ENCODE results near the gene RFC5.
"Not testable (repeated sequence)": the region's sequence is repeated elsewhere in the genome, so short reads cannot be mapped to it uniquely, and the experiment has no call there.

RFC5 gene

GRCh38 chr12:118017926-118018325 is 1.4 kb downstream of the RFC5 start:
- Histone ChIP-seq H3K36me3 (ENCODE audit: insufficient read depth, low read depth, low read length) (peaks cover 49% of the 10 kb centered on the region), H3K9me3 (ENCODE audit: insufficient read depth, low read depth, low read length) (no peaks in the 10 kb centered on the region), H3K27ac (ENCODE audit: low read length) (no peak overlapping the region), H3K4me1 (ENCODE audit: insufficient read depth, low read length) (no peaks in the 10 kb centered on the region; the same call in 1 of the 2 replicates), H3K27me3 (ENCODE audit: insufficient read depth, low read length) (no peaks in the 10 kb centered on the region), H3K4me3 (ENCODE audit: low read length) (peak overlapping the region; percentile 83), H3K9ac (ENCODE audit: low read depth, low read length) (peak overlapping the region; percentile 79; the same call in 1 of the 2 replicates)

GRCh38 chr12:118020036-118020435 is 3.5 kb downstream of the RFC5 start:
- Histone ChIP-seq H3K4me1 (ENCODE audit: insufficient read depth, low read length) (no peaks in the 10 kb centered on the region; the same call in 1 of the 2 replicates), H3K9ac (ENCODE audit: low read depth, low read length) (no peak overlapping the region), H3K27me3 (ENCODE audit: insufficient read depth, low read length) (no peaks in the 10 kb centered on the region), H3K27ac (ENCODE audit: low read length) (no peak overlapping the region), H3K9me3 (ENCODE audit: insufficient read depth, low read depth, low read length) (no peaks in the 10 kb centered on the region), H3K4me3 (ENCODE audit: low read length) (no peak overlapping the region), H3K36me3 (ENCODE audit: insufficient read depth, low read depth, low read length) (peaks cover 63% of the 10 kb centered on the region)

- peaks cover 85% of the 10 kb centered on the region for H3K36me3 ChIP-seq (ENCODE audit: insufficient read depth, low read depth, low read length)
- H3K4me1 ChIP-seq (ENCODE audit: insufficient read depth, low read length); H3K27ac ChIP-seq (ENCODE audit: low read length); H3K9ac ChIP-seq (ENCODE audit: low read depth, low read length); H3K27me3 ChIP-seq (ENCODE audit: insufficient read depth, low read length); H3K9me3 ChIP-seq (ENCODE audit: insufficient read depth, low read depth, low read length); H3K4me3 ChIP-seq (ENCODE audit: low read length): not testable (repeated sequence)
These were observed 5.7 kb downstream of the RFC5 start for GRCh38 chr12:118022097-118022727.

GRCh38 chr12:118022728-118023109 is 6.2 kb downstream of the RFC5 start:
- no peaks in the 10 kb centered on the region for H3K4me1 ChIP-seq (ENCODE audit: insufficient read depth, low read length)
- no peak overlapping the region for H3K27ac ChIP-seq (ENCODE audit: low read length)
- H3K9me3 ChIP-seq (ENCODE audit: insufficient read depth, low read depth, low read length) = no peaks in the 10 kb centered on the region
- H3K27me3 ChIP-seq (ENCODE audit: insufficient read depth, low read length) = no peaks in the 10 kb centered on the region
- H3K36me3 ChIP-seq (ENCODE audit: insufficient read depth, low read depth, low read length) = peaks cover 90% of the 10 kb centered on the region
- H3K4me3 ChIP-seq (ENCODE audit: low read length) = no peak overlapping the region
- no peak overlapping the region for H3K9ac ChIP-seq (ENCODE audit: low read depth, low read length)

DNA sequence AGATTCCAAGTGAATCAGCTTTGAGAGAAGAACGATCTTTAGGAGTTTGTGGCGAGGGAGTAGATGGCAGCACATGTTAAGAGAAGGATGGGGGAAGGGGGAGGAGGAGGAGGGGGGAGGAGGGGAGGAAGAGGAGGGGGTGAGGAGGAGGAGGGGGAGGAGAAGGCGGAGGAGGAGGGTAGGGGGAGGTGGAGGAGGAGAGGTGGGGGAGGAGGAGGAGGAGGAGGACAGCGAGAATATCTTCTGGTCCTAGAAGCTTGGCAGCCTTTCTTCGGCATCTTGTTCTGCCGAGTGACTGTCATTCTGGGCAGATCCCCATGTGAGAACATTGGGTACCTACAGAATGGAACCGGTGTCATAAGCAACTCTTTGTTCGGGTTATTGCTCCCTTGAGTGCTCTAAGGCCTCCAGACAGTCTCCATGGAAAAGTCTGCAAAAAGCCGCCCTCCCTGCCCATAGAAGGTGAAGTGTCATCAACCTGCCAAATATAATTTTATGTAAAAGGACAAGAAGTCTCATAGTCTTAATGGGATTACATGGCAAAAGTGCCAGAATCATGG is 6.9 kb downstream of the RFC5 start:
- Histone ChIP-seq H3K27ac (ENCODE audit: low read length) (no peak overlapping the region), H3K4me3 (ENCODE audit: low read length) (no peak overlapping the region), H3K27me3 (ENCODE audit: insufficient read depth, low read length) (no peaks in the 10 kb centered on the region), H3K4me1 (ENCODE audit: insufficient read depth, low read length) (no peaks in the 10 kb centered on the region), H3K9ac (ENCODE audit: low read depth, low read length) (no peak overlapping the region), H3K36me3 (ENCODE audit: insufficient read depth, low read depth, low read length) (peaks cover 91% of the 10 kb centered on the region), H3K9me3 (ENCODE audit: insufficient read depth, low read depth, low read length) (no peaks in the 10 kb centered on the region)

GRCh38 chr12:118025168-118025567 is 8.7 kb downstream of the RFC5 start:
- peaks cover 93% of the 10 kb centered on the region for H3K36me3 ChIP-seq (ENCODE audit: insufficient read depth, low read depth, low read length)
- no peaks in the 10 kb centered on the region for H3K27me3 ChIP-seq (ENCODE audit: insufficient read depth, low read length)

DNA sequence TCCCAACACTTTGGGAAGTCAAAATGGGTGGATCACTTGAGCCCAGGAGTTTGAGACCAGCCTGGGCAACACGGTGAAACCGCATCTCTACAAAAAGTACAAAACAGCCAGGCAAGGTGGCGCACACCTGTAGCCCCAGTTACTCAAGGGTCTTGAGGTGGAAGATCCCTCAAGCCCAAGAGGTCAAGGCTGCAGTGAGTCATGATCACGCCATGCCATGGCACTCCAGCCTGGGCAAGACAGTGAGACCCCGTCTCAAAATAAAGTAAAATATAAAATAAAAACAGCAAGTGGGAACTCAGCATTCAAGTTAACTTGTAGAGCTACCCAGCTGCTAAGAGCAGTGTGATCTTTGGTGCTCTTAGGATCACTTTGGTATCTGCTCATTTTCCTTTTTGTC is 12.7 kb downstream of the RFC5 start:
- H3K36me3 ChIP-seq (ENCODE audit: insufficient read depth, low read depth, low read length) = peaks cover 99% of the 10 kb centered on the region
- H3K9me3 ChIP-seq (ENCODE audit: insufficient read depth, low read depth, low read length) = no peaks in the 10 kb centered on the region
- no peak overlapping the region for H3K4me3 ChIP-seq (ENCODE audit: low read length)
- H3K27ac ChIP-seq (ENCODE audit: low read length) = no peak overlapping the region
- H3K4me1 ChIP-seq (ENCODE audit: insufficient read depth, low read length) = no peaks in the 10 kb centered on the region; the same call in 1 of the 2 replicates
- H3K9ac ChIP-seq (ENCODE audit: low read depth, low read length) = no peak overlapping the region
- H3K27me3 ChIP-seq (ENCODE audit: insufficient read depth, low read length) = no peaks in the 10 kb centered on the region

More at GRCh38 chr12:118025168-118025567, 8.7 kb downstream of the RFC5 start:
- no peak overlapping the region for H3K9ac ChIP-seq (ENCODE audit: low read depth, low read length)
- H3K27ac ChIP-seq (ENCODE audit: low read length) = no peak overlapping the region
- no peaks in the 10 kb centered on the region for H3K9me3 ChIP-seq (ENCODE audit: insufficient read depth, low read depth, low read length)
- no peaks in the 10 kb centered on the region for H3K4me1 ChIP-seq (ENCODE audit: insufficient read depth, low read length)
- H3K4me3 ChIP-seq (ENCODE audit: low read length) = no peak overlapping the region

DNA sequence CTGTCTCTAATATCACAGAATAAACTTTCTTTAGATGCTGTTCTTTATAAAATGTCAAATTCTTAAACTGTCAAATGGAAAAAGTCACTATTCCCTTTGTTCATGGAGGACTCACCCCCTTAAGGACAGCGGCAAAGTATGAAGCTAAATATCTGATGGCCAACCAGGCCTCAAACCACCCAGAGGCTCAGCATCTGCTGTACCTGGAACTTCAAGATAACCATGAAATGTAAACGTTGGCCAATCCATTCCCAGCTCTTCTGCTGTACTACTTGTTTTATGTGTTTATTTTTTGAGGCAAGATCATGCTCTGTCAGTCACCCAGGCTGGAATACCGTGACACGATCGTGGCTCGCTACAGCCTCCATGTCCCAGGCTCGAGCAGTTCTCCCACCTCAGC is 15.7 kb downstream of the RFC5 start:
- Histone ChIP-seq H3K27ac (ENCODE audit: low read length) (no peak overlapping the region), H3K4me3 (ENCODE audit: low read length) (no peak overlapping the region), H3K9ac (ENCODE audit: low read depth, low read length) (no peak overlapping the region), H3K27me3 (ENCODE audit: insufficient read depth, low read length) (no peaks in the 10 kb centered on the region), H3K36me3 (ENCODE audit: insufficient read depth, low read depth, low read length) (peaks cover 99% of the 10 kb centered on the region), H3K4me1 (ENCODE audit: insufficient read depth, low read length) (no peaks in the 10 kb centered on the region; the same call in 1 of the 2 replicates), H3K9me3 (ENCODE audit: insufficient read depth, low read depth, low read length) (no peaks in the 10 kb centered on the region)

DNA sequence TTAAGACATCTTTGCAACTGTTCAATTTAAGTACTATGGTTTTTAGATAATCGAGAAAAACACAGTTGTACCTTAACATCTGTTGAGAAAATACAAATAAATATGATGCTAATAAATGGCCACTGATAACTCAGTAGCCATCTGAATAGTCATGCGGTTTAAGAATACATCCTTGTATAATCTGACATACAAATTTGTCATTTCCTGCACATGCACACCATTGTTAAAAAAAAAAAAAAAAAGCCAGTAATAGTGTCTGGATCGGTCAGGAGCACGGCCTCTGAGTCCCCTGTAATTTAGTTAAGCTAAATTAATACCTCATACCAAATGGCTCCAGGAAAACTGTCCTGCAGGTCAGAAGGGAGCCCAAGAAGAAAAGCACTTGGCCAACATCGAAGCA is 16.8 kb downstream of the RFC5 start:
- no peaks in the 10 kb centered on the region; the same call in 1 of the 2 replicates for H3K4me1 ChIP-seq (ENCODE audit: insufficient read depth, low read length)
- no peak overlapping the region for H3K4me3 ChIP-seq (ENCODE audit: low read length)
- no peak overlapping the region for H3K9ac ChIP-seq (ENCODE audit: low read depth, low read length)
- peaks cover 99% of the 10 kb centered on the region for H3K36me3 ChIP-seq (ENCODE audit: insufficient read depth, low read depth, low read length)
- H3K27me3 ChIP-seq (ENCODE audit: insufficient read depth, low read length) = no peaks in the 10 kb centered on the region
- H3K9me3 ChIP-seq (ENCODE audit: insufficient read depth, low read depth, low read length) = no peaks in the 10 kb centered on the region
- no peak overlapping the region for H3K27ac ChIP-seq (ENCODE audit: low read length)

DNA sequence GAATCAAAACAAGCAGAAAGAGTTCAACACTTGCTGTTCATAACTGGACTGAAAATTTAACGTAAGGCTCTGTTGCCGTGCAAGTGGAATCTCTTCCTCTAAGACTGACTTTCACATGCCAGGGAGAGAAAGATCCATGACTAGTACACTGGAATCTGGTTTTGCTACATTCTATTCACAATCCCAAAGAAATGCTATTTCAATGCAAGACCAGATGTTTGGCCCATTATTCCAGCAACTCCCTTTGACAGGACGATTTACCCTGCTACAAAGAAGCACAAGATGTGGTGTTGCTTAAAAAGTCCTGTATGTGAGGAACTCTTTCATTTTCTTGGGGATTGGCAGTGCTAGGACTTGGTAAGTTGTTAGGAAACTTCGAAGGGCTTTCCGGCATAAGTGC is 17.4 kb downstream of the RFC5 start:
- H3K9ac ChIP-seq (ENCODE audit: low read depth, low read length) = no peak overlapping the region
- peaks cover 100% of the 10 kb centered on the region for H3K36me3 ChIP-seq (ENCODE audit: insufficient read depth, low read depth, low read length)
- H3K27ac ChIP-seq (ENCODE audit: low read length) = no peak overlapping the region

DNA sequence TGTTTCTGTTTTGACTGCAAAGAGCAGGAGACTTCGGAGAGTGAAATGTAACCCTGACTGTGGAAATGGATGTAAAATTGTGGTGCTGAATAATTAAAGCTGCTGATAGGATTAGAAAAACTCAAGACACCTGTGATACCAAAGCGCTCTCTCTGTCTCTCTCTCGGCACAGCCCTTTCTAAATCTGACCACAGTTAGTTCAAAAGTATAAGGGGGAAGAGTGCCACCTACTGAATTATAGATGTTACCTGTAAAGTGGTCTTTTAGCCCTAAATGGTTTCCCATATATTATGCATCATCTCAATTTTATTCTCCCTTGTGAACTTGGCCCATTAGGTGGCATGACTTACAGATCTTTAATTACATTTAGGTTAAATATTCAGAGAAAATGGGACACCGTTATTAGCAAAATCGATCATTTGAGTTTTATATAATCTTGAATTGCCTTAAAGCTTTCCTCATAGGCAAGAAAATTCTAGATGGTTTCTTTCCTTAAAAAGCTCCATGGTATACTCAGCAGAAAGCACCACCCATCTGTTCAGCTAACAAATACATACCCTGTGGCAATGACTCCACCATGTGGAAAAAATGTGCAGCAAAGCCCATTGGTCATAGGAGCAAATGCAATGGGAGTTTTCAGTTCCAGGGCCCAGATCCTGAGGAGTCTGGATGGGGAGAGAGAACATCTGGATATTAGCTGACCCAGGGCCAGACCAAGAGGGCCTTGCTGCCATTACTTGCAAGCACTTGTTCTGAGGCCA is 18.1 kb downstream of the RFC5 start:
- Histone ChIP-seq H3K9ac (ENCODE audit: low read depth, low read length) (no peak overlapping the region), H3K4me1 (ENCODE audit: insufficient read depth, low read length) (no peaks in the 10 kb centered on the region; the same call in 1 of the 2 replicates), H3K27ac (ENCODE audit: low read length) (no peak overlapping the region)

More for the DNA sequence above, 17.4 kb downstream of the RFC5 start:
- H3K9me3 ChIP-seq (ENCODE audit: insufficient read depth, low read depth, low read length) = no peaks in the 10 kb centered on the region
- H3K4me3 ChIP-seq (ENCODE audit: low read length) = no peak overlapping the region
- no peaks in the 10 kb centered on the region; the same call in 1 of the 2 replicates for H3K4me1 ChIP-seq (ENCODE audit: insufficient read depth, low read length)
- no peaks in the 10 kb centered on the region for H3K27me3 ChIP-seq (ENCODE audit: insufficient read depth, low read length)

More for the DNA sequence above, 18.1 kb downstream of the RFC5 start:
- Histone ChIP-seq H3K4me3 (ENCODE audit: low read length) (no peak overlapping the region), H3K36me3 (ENCODE audit: insufficient read depth, low read depth, low read length) (peaks cover 99% of the 10 kb centered on the region), H3K27me3 (ENCODE audit: insufficient read depth, low read length) (no peaks in the 10 kb centered on the region), H3K9me3 (ENCODE audit: insufficient read depth, low read depth, low read length) (no peaks in the 10 kb centered on the region)

All from iPS-20b (cell line).